ENCODE measurements around the gene MEX3A. TPM values are rescaled to one million over a fixed set of nuclear protein-coding genes. Genes with fewer than 3 reads are reported as not detected.

The MEX3A gene
- total and polyA plus RNA-seq, 10 of the 15 experiments (the other 5 are each of a cell fraction or from before 2014, with no cell fraction given), result 0.11 to 5.1 (median 1.7) TPM

- TF ChIP-seq STAT1 (conservative IDR thresholded peaks at IDR 0.05) (no peak), TCF3 (IDR thresholded peaks at IDR 0.05; ENCODE audit: borderline replicate concordance, insufficient read depth, low read depth, low read length) (no peak), IRF5 (IDR thresholded peaks at IDR 0.05; ENCODE audit: borderline replicate concordance) (no peak), SPI1 (IDR thresholded peaks at IDR 0.05; ENCODE audit: borderline replicate concordance, insufficient read depth, low read depth, low read length) (no peak), WRNIP1 (IDR thresholded peaks at IDR 0.05; ENCODE audit: borderline replicate concordance, low read depth, low read length) (no peak), SRF (IDR thresholded peaks at IDR 0.05; ENCODE audit: low read depth in 2 of 2, low read length in 2 of 2) (no peak), POLR2AphosphoS5 (IDR thresholded peaks at IDR 0.05; ENCODE audit: low read length) (no peak), ZBED1 (IDR thresholded peaks at IDR 0.05; ENCODE audit: borderline replicate concordance) (no peak), HCFC1 (IDR thresholded peaks at IDR 0.05; ENCODE audit: low read length) (no peak), ATF3 (IDR thresholded peaks at IDR 0.05; ENCODE audit: borderline replicate concordance, extremely low read depth, low read depth, low read length) (no peak), ZNF24 (IDR thresholded peaks at IDR 0.05) (no peak), TAF1 (IDR thresholded peaks at IDR 0.05; ENCODE audit: borderline replicate concordance, low read depth, low read length) (no peak)
- intact Hi-C loops (cut with micrococcal nuclease; ENCODE audit: unreplicated experiment) (loop anchor here (10.0 kb wide), 1 partner anchor 193 kb away; the partner anchor contains the start of genes SMG5 and TMEM79), in situ Hi-C loops (cut with MboI) (loop anchor here (5.0 kb wide), 2 partner anchors 41 to 131 kb away; no protein-coding TSS in a partner anchor)
- Histone ChIP-seq H3K4me1 (ENCODE audit: control insufficient read depth, insufficient read depth, low read length) (peaks cover 13% of the 10 kb centered on the region), H3K36me3 (ENCODE audit: control insufficient read depth in 2 of 2, insufficient read depth in 2 of 2, low read length in 1 of 2) (no peaks in the 10 kb centered on the region), H3K79me2 (ENCODE audit: control insufficient read depth, insufficient read depth, low read length) (peaks cover 2% of the 10 kb centered on the region; the same call in 1 of the 2 replicates), H3K4me3 (no peak overlapping the region), H3K27ac (ENCODE audit: control insufficient read depth, insufficient read depth) (no peak overlapping the region), H3K4me2 (ENCODE audit: control insufficient read depth, insufficient read depth) (no peak overlapping the region), H4K20me1 (ENCODE audit: control insufficient read depth, insufficient read depth) (no peaks in the 10 kb centered on the region), H3K9me3 (replicated peaks; ENCODE audit: control insufficient read depth, insufficient read depth, low read length) (no peaks in the 10 kb centered on the region), H2AFZ (ENCODE audit: control insufficient read depth, low read depth, low read length) (no peak overlapping the region), H3K27me3 (replicated peaks in 1 of 2; ENCODE audit: control insufficient read depth in 2 of 2, insufficient read depth in 2 of 2, low read length in 1 of 2) (no peaks in the 10 kb centered on the region), H3K9ac (ENCODE audit: control insufficient read depth, insufficient read depth, low read length) (no peak overlapping the region)
- DNase-seq (ENCODE audit: low read depth, low spot score), result no peak
- ATAC-seq, result no peak
- FAIRE-seq, result no peak
- SMC1A ChIA-PET (ENCODE audit: uncharacterized antibody, unreplicated experiment), result interaction anchor here (2.4 to 23.8 kb wide), 2 partner anchors 12 to 33 kb away, joined by 5 to 874 read pairs; partner anchors contain the start of gene LMNA
- no TSS peak for BruUV-seq (replicated peaks)
- RAD21 ChIA-PET (ENCODE audit: unreplicated experiment), result interaction anchor here (0.6 to 22.4 kb wide), 7 partner anchors 30 to 227 kb away, joined by 3 to 695 read pairs (median 3); partner anchors contain the start of gene LMNA
- 71% methylated on average over 2 of the region's 2 CpGs for WGBS (ENCODE audit: insufficient coverage, insufficient replicate concordance, low lambda C conversion rate, missing lambda C conversion rate)
- CTCF ChIA-PET, result interaction anchor here (0.7 to 21.5 kb wide), 19 partner anchors 8 to 294 kb away, joined by 3 to 1294 read pairs (median 4); partner anchors contain the start of gene LMNA
- POLR2A ChIA-PET, result interaction anchor here (1.2 to 2.2 kb wide), 2 partner anchors 32 to 37 kb away, joined by 4 to 9 read pairs; no protein-coding TSS in a partner anchor
These were observed 9.3 kb upstream of the MEX3A start for GRCh38 chr1:156091610-156092009.

Measured in GM12878 (cell line).